ENCODE data around the gene SSNA1.

Gene SSNA1

GRCh38 chr9:137188490-137189296, at the start of gene SSNA1, which contains the start of gene ANAPC2:
SSNA1 (plus strand) TSS chr9:137188676; CDS start chr9:137188727, 51 bp downstream.
ANAPC2 (minus strand) TSS chr9:137188560; CDS start chr9:137188532, 28 bp downstream.
- no peak for FAIRE-seq

GRCh38 chr9:137138722-137139467, 49.6 kb upstream of the SSNA1 start, which contains the start of gene GRIN1:
GRIN1 (plus strand) TSS chr9:137139154; CDS start chr9:137139487, 333 bp downstream.
- no peak for FAIRE-seq

- no peak for FAIRE-seq
These were observed 48.9 kb upstream of the SSNA1 start for GRCh38 chr9:137139468-137140150.

- no peak for FAIRE-seq
These were observed 48.1 kb upstream of the SSNA1 start for GRCh38 chr9:137140151-137141012.

- FAIRE-seq: no peak
These were observed 47.2 kb upstream of the SSNA1 start for GRCh38 chr9:137141050-137141810.

- FAIRE-seq: no peak
These were observed 46.2 kb upstream of the SSNA1 start for GRCh38 chr9:137141976-137142936.

GRCh38 chr9:137143459-137143858, 45.0 kb upstream of the SSNA1 start:
- no peak for FAIRE-seq

- FAIRE-seq: no peak
These were observed 42.5 kb upstream of the SSNA1 start for GRCh38 chr9:137145731-137146526.

- no peak for FAIRE-seq
These were observed 42.0 kb upstream of the SSNA1 start for GRCh38 chr9:137146527-137146918.

- FAIRE-seq: no peak
These were observed 41.2 kb upstream of the SSNA1 start for GRCh38 chr9:137147091-137147792.

GRCh38 chr9:137147793-137148160, 40.7 kb upstream of the SSNA1 start:
- no peak for FAIRE-seq

GRCh38 chr9:137148242-137148641, 40.2 kb upstream of the SSNA1 start:
- no peak for FAIRE-seq

GRCh38 chr9:137148661-137149060, 39.8 kb upstream of the SSNA1 start:
- no peak for FAIRE-seq

- no peak for FAIRE-seq
These were observed 39.1 kb upstream of the SSNA1 start for GRCh38 chr9:137149363-137149762.

GRCh38 chr9:137149942-137150616, 38.4 kb upstream of the SSNA1 start:
- no peak for FAIRE-seq

- no peak for FAIRE-seq
These were observed 37.6 kb upstream of the SSNA1 start for GRCh38 chr9:137150617-137151457.

- no peak for FAIRE-seq
These were observed 35.6 kb upstream of the SSNA1 start for GRCh38 chr9:137152844-137153405.
